ENCODE data around the gene NUDCD3.
"Not testable (repeated sequence)": the region's sequence is repeated elsewhere in the genome, so short reads cannot be mapped to it uniquely, and the experiment has no call there.

Gene NUDCD3

DNA sequence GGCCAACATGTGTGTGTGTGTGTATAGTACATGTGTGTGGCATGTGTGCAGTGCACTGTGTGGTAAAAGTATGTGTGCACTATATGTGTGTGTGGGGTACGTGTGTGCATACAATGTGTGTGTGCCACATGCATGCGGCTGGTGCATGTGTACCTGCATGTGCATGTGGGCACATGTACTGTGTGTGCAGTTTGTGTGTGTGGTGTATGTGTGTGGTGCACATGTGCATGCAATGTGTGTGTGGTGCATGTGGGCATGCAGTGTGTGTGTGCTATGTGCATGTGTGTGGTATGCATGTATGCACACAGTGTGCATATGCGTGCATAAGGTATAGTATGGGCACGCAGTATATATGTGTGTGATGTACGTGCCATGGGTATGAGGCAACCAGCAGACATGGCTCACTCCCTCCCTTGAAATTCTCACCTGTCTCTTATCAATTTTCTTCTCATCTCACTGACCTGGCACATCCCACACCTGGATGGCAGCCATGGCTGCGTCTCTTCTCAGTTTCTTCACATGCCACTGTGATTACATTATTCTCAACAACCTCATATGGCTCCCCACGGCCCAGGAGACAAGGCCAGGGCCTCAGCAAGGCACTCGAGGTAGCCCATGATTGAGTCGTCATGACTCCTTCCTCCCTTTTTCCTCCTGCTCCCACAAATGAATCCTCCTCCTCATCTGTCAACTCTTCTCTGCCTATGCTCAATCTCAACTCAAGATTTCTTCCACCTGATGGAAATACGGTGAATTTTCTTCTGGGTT is 57.0 kb downstream of the NUDCD3 start:
- no peak overlapping the region for H3K4me3 ChIP-seq (ENCODE audit: low read length)
- no peak for DNase-seq (ENCODE audit: low read depth)
- TF ChIP-seq, protein P1, sequence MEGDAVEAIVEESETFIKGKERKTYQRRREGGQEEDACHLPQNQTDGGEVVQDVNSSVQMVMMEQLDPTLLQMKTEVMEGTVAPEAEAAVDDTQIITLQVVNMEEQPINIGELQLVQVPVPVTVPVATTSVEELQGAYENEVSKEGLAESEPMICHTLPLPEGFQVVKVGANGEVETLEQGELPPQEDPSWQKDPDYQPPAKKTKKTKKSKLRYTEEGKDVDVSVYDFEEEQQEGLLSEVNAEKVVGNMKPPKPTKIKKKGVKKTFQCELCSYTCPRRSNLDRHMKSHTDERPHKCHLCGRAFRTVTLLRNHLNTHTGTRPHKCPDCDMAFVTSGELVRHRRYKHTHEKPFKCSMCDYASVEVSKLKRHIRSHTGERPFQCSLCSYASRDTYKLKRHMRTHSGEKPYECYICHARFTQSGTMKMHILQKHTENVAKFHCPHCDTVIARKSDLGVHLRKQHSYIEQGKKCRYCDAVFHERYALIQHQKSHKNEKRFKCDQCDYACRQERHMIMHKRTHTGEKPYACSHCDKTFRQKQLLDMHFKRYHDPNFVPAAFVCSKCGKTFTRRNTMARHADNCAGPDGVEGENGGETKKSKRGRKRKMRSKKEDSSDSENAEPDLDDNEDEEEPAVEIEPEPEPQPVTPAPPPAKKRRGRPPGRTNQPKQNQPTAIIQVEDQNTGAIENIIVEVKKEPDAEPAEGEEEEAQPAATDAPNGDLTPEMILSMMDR (conservative IDR thresholded peaks at IDR 0.05; ENCODE audit: low read length) = no peak

DNA sequence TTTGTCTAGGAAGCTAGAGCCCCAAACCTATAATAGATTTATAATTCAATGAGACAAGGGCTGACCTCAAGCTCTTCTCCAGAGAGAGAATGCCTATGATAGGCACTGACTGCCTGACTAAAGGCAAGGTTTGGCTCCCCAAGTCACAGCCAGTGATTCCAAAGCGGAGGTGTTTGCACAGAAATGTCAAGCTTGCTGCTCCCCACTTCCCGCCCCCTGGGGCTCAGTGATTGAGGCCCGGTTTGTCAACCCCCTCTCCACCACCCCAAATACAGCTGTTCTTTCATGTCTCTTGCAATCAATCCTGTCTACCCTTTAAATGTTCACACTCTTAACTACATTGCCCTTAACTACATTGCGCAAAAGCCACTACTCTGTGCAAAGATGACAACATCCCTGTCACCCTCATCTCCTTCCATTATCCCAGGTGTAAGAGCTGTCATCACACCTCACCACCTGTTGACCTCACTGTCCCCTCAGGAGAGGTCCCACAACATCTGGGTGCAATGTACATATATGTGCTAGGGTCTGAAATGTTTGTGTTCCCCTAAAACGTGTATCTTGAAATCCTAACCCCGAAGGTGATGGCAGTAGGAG is 58.0 kb downstream of the NUDCD3 start:
- TF ChIP-seq, protein P1 (conservative IDR thresholded peaks at IDR 0.05; ENCODE audit: low read length) = no peak
- H3K4me3 ChIP-seq (ENCODE audit: low read length) = no peak overlapping the region
- DNase-seq (ENCODE audit: low read depth) = no peak

GRCh38 chr7:44431091-44431608 is 59.3 kb downstream of the NUDCD3 start:
- no peak overlapping the region for H3K4me3 ChIP-seq (ENCODE audit: low read length)
- no peak for DNase-seq (ENCODE audit: low read depth)
- TF ChIP-seq, protein P1 (conservative IDR thresholded peaks at IDR 0.05; ENCODE audit: low read length) = no peak

- no peak overlapping the region for H3K4me3 ChIP-seq (ENCODE audit: low read length)
- TF ChIP-seq, protein P1 (conservative IDR thresholded peaks at IDR 0.05; ENCODE audit: low read length) = no peak
- DNase-seq (ENCODE audit: low read depth) = no peak
Observed at GRCh38 chr7:44430054-44430453, 60.4 kb downstream of the NUDCD3 start.

GRCh38 chr7:44424762-44425161 is 65.7 kb downstream of the NUDCD3 start:
- DNase-seq (ENCODE audit: low read depth); H3K4me3 ChIP-seq (ENCODE audit: low read length): not testable (repeated sequence)

- H3K4me3 ChIP-seq (ENCODE audit: low read length) = no peak overlapping the region
- no peak for DNase-seq (ENCODE audit: low read depth)
- TF ChIP-seq, protein P1 (conservative IDR thresholded peaks at IDR 0.05; ENCODE audit: low read length) = no peak
Observed at GRCh38 chr7:44416941-44417340, 73.5 kb downstream of the NUDCD3 start.

GRCh38 chr7:44415510-44415909 is 74.9 kb downstream of the NUDCD3 start:
- no peak overlapping the region for H3K4me3 ChIP-seq (ENCODE audit: low read length)
- no peak for DNase-seq (ENCODE audit: low read depth)
- TF ChIP-seq, protein P1 (conservative IDR thresholded peaks at IDR 0.05; ENCODE audit: low read length) = no peak

All from AG10803 (cell line).